GM04504 (cell line): ENCODE measurements around the gene LMTK2.

Source experiments
- DNase-seq: peaks from one replicate; pipeline ENCODE4 v3.0.0-alpha.2; 2012; ENCODE audit warnings: low read depth

LMTK2 gene

DNA sequence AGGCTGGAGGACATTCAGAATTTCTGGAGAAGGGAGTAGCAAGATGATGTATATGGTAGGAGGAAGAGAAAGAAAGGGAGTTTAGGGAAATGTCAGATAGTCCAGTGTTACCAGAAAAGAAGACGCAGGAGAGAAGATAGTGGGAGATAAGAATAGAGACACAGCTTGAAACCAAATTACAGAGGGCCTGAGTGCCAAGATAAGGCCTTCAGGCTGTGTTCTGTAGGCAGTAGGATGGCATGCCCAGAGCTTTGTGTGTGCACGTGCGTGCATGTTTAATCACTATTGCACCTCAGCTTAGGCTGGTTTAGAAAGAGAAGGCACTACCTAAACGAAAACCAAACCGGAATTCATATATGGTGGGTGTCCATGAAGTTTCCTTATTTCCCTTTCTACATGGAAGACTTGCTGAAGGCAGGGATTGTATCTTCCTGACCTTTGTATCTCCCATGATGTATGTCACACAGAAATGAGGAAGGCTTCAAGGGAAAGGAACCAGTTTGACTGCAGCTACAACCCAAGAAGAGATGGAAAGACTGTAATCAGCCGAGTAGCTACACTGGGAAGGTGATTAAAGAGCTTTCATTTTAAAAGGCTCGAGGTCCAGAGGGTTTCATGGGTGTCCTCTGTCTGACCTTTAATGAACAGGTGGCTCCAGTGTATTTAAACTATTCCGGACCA, 68.7 kb downstream of the LMTK2 start:
- no peak for DNase-seq

GRCh38 chr7:98177553-98177952, 70.9 kb downstream of the LMTK2 start:
- DNase-seq: no peak

DNA sequence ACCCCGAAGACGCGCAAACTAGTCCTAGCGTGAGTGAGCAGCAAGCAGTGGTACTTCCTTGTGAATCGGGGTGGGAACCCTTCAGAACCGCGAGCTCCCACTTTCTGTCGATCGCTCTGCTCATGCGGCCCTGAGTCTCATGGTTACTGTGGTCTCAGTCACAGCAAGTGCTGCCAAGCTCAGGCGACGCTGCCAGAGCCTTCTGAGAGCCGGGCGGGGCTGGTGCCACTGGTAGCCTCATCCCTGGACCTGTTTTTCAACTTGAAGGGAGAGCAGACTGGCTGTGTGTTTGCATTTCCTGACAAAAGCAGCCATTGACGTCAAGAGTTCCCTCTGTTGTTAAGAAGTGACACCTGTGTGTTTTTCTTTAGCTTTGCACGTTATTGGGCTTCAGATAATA, 71.7 kb downstream of the LMTK2 start:
- DNase-seq: no peak

DNA sequence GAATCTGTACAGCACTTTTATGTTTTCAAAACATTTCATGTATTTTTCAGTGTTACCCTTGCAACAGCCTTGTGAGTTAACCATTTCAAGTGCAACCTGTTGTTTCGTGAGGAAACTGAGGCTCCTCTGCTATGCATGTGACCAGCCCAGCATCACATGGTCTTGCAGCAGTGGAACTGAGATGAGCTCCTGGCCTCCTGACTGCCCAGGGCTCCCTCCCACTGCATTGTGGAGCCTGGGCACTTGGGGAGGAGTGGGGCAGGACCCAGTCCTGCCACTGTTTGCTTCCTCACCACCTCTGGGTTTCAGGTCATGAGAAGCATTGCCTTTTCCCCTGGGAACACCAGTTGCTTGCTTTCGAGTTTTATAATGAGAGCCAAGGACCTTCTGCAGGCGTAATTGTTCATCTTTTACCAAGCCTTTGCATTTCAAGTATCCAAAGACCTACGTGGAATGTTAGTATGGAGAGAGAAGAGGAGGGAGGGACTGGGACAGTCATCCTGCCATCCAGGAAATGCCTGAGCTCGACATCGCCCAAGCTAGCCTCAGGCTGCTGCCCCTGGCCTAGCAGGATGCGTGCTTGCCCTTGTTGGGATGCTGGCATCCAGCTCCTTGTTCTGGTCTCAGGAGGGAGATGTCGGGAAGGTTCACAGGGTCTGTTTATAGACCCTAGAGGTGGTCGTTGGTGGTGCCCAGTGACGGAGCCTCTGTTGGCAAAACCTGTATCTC, 72.3 kb downstream of the LMTK2 start:
- no peak for DNase-seq

GRCh38 chr7:98180751-98181150, 74.1 kb downstream of the LMTK2 start:
- DNase-seq: no peak

DNA sequence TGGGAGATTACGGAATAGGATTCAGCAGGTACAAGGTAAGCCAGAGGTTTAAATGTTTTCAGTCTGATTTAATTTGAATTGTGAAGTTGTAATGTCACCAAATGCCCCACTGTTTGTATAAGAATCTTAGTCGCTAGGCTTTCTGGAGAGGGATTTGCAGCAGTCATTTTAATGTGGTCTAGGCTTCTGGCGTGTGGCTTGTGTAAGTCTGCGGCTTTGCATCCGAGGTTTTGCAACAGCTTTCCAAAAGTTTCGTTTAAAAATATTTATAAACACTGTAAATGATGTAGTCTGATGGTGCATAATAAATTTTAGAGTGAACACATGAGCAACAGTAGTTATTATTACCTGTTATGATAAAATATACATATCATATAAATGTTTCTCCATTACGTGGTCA, 78.4 kb downstream of the LMTK2 start:
- DNase-seq: no peak

GRCh38 chr7:98186452-98187137, 79.9 kb downstream of the LMTK2 start:
- DNase-seq: no peak

DNA sequence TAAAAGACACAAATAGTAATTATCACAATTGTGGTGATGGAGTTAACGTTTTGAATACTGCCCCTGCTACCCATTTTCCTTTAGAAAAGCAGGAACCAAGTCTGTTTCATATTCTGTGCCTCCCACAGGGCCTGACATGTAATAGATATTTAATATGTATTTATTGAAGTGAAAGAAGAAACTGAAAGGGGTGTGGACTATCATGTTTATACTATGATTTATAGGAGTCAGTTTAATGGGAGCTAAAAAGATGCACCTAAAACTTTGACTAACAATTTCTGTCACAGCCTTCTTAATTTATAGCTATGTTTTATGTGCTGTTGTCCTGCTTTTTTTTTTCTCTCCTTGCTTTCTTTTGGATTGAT, 80.5 kb downstream of the LMTK2 start:
- DNase-seq: no peak

DNA sequence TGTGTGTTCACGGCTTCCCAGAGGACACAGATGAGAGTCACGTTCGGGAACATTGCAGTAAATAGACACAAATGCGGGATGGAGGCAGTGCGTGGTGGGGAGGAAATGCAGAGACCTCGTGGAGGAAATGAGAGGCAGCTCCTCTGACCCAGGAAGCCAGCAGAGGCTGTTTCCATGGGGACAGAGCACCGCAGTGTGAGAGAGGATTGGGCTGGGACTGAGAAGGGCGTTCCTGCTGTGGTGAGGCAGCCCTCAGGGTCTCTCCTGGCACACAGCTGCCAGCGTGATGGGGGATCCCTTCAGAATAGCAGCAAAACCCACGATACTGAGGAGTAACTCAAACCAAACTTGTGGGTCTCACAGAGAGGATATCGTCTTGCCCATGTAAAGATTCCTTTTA, 82.9 kb downstream of the LMTK2 start:
- no peak for DNase-seq

DNA sequence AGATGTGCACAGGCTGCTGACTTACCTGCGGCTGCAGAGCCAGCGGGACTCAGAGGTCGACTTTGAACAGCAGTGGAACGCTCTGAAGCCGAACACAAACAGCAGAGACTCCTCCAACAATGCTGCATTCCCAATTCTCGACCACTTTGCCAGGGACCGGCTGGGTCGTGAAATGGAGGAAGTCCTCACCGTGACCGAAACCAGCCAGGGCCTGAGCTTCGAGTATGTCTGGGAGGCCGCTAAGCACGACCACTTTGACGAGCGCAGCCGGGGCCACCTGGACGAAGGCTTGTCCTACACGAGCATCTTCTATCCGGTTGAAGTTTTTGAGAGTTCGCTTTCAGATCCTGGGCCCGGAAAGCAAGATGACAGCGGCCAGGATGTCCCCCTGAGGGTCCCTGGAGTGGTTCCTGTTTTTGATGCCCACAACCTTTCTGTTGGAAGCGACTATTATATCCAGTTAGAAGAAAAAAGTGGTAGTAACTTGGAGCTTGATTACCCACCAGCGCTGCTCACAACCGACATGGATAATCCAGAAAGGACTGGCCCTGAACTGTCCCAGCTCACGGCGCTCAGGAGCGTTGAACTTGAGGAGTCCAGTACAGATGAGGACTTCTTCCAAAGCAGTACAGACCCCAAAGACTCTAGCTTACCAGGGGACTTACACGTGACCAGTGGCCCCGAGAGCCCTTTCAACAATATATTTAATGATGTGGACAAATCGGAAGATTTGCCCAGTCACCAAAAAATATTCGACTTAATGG, 85.2 kb downstream of the LMTK2 start:
- no peak for DNase-seq

- DNase-seq: no peak
These were observed 86.3 kb downstream of the LMTK2 start for GRCh38 chr7:98192781-98193457.

- no peak for DNase-seq
These were observed 87.0 kb downstream of the LMTK2 start for GRCh38 chr7:98193474-98194180.

DNA sequence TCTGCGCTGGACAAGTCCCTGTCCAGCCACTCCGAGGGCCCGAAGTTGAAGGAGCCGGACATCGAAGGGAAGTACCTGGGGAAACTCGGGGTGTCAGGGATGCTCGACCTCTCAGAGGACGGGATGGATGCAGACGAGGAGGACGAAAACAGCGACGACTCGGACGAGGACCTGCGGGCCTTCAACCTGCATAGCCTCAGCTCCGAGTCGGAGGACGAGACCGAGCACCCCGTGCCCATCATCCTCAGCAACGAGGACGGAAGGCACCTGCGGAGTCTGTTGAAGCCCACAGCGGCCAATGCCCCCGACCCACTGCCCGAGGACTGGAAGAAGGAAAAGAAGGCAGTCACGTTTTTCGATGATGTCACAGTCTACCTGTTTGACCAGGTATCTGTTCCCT, 87.5 kb downstream of the LMTK2 start:
- no peak for DNase-seq

GRCh38 chr7:98194672-98195457, 88.2 kb downstream of the LMTK2 start:
- DNase-seq: no peak

GRCh38 chr7:98196706-98197605, 90.3 kb downstream of the LMTK2 start:
- no peak for DNase-seq

GRCh38 chr7:98199131-98199530, 92.5 kb downstream of the LMTK2 start:
- DNase-seq: no peak

- DNase-seq: no peak
These were observed 93.7 kb downstream of the LMTK2 start for GRCh38 chr7:98200364-98200763.

DNA sequence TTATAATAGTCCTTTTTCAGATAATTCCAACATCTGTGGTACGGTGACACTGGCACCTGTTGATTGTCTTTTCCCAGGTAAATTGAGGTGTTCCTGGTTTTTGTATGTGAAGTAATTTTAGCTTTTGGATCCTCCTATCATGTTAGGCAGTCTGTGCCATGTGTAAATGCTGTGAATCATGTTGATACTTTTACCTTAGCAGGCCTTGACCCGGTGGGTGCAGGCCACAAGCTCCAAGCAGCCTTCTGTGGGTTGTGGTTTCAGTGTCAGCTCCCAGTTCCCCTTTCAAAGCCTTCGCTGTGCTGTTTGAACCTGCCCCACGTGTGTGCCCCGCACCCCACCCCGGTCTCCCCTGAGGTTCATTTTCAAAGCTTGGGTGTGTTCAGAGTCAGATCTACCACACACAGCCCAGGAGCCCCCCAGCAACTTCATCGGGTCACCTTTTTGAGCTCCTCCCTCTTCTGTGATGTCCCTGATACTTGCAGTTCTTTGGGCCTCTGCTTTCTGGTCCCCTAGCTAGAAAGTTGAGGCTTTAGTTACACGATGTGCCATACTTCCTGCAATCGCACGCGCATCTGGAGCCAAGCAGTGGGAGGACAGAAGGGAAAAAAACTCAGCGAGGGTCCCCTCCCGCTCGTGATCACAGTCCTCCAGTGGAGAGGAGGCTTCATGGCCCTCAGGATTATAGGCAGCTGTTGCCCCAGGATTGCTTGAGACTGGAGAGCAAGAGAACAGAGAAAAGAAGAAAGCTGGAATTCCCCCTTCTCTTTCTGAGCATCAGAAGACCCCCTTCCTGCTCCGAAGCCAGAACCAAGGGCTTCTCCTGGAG, 95.9 kb downstream of the LMTK2 start:
- no peak for DNase-seq
